ENCODE measurements around the gene CYFIP2.
A peak's percentile ranks its signal among the peaks of the same experiment; 100 is the strongest.

Gene CYFIP2

GRCh38 chr5:157265714-157266285 lies at the start of gene CYFIP2:
Gene CYFIP2 (plus strand): TSS chr5:157266123. CDS start chr5:157285362, 19,239 bp downstream.
- Histone ChIP-seq H3K79me2 (ENCODE audit: control insufficient read depth, insufficient read depth, low read length, unreplicated experiment) (no peaks in the 10 kb centered on the region), H3K4me3 (ENCODE audit: low read depth, low read length) (peak within 1 kb of the TSS; percentile 70), H3K27ac (ENCODE audit: low read depth, low read length) (no peak within 1 kb of the TSS), H2AFZ (ENCODE audit: low read length, unreplicated experiment) (peak within 1 kb of the TSS; percentile 95), H3K36me3 (ENCODE audit: insufficient read depth, low read length) (no peaks in the 10 kb centered on the region), H3K4me1 (ENCODE audit: control insufficient read depth, insufficient read depth, low read length, unreplicated experiment) (no peaks in the 10 kb centered on the region), H3K27me3 (ENCODE audit: insufficient read depth, low read length) (peaks cover 57% of the 10 kb centered on the region)

GRCh38 chr5:157216391-157217142 lies 49.4 kb upstream of the CYFIP2 start:
- Histone ChIP-seq H3K27ac (ENCODE audit: low read depth, low read length) (no peak overlapping the region), H3K27me3 (ENCODE audit: insufficient read depth, low read length) (peaks cover 6% of the 10 kb centered on the region; the same call in 1 of the 2 replicates), H3K36me3 (ENCODE audit: insufficient read depth, low read length) (no peaks in the 10 kb centered on the region), H3K79me2 (ENCODE audit: control insufficient read depth, insufficient read depth, low read length, unreplicated experiment) (no peaks in the 10 kb centered on the region), H3K4me1 (ENCODE audit: control insufficient read depth, insufficient read depth, low read length, unreplicated experiment) (no peaks in the 10 kb centered on the region), H2AFZ (ENCODE audit: low read length, unreplicated experiment) (no peak overlapping the region), H3K4me3 (ENCODE audit: low read depth, low read length) (no peak overlapping the region)

GRCh38 chr5:157217289-157218024 lies 48.5 kb upstream of the CYFIP2 start:
- H3K79me2 ChIP-seq (ENCODE audit: control insufficient read depth, insufficient read depth, low read length, unreplicated experiment), result no peaks in the 10 kb centered on the region
- H3K4me1 ChIP-seq (ENCODE audit: control insufficient read depth, insufficient read depth, low read length, unreplicated experiment), result no peaks in the 10 kb centered on the region
- H2AFZ ChIP-seq (ENCODE audit: low read length, unreplicated experiment), result no peak overlapping the region
- H3K27ac ChIP-seq (ENCODE audit: low read depth, low read length), result no peak overlapping the region
- H3K36me3 ChIP-seq (ENCODE audit: insufficient read depth, low read length), result no peaks in the 10 kb centered on the region
- peaks cover 7% of the 10 kb centered on the region; the same call in 1 of the 2 replicates for H3K27me3 ChIP-seq (ENCODE audit: insufficient read depth, low read length)
- H3K4me3 ChIP-seq (ENCODE audit: low read depth, low read length), result no peak overlapping the region

DNA sequence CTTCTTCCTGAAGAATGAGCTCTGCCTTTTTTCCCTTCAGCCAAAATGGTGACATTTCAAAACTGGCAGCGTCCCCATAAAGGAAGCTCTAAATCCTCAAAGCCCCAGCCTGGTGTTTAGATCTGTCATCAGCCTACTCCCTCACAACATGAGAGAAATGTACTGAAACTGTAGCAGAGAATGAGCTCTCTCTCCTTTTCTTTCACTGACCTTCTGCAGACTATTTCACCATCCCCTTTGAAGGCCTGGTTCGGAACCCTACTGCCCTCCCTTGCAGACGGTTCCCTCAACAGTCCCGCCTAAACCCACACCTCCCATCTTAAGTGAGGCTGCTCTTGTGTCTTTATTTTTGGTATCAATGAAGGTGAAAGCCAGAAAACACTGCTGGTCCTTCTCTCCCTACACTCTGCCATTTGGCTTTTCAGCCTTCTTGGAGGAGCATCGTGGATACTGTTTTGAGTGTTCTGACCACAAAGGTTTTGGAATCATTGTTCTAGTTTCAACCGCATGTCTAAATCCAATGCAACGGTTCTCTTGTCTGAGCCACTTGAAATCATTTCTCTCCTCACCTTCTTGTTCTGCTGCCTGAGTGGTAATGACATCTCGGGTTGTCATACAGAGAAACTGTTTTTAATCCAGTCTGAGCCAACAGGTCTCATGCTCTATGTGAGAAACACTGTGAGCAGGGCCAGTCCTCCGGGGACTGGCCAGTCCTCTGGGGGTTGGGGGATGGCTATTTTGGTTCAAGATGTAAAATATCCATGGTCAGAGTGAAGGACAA lies 46.2 kb upstream of the CYFIP2 start:
- no peaks in the 10 kb centered on the region for H3K4me1 ChIP-seq (ENCODE audit: control insufficient read depth, insufficient read depth, low read length, unreplicated experiment)
- H3K36me3 ChIP-seq (ENCODE audit: insufficient read depth, low read length), result no peaks in the 10 kb centered on the region
- H3K4me3 ChIP-seq (ENCODE audit: low read depth, low read length), result no peak overlapping the region
- H2AFZ ChIP-seq (ENCODE audit: low read length, unreplicated experiment), result no peak overlapping the region
- H3K27ac ChIP-seq (ENCODE audit: low read depth, low read length), result no peak overlapping the region
- peaks cover 13% of the 10 kb centered on the region; the same call in 1 of the 2 replicates for H3K27me3 ChIP-seq (ENCODE audit: insufficient read depth, low read length)
- no peaks in the 10 kb centered on the region for H3K79me2 ChIP-seq (ENCODE audit: control insufficient read depth, insufficient read depth, low read length, unreplicated experiment)

- no peak overlapping the region for H3K4me3 ChIP-seq (ENCODE audit: low read depth, low read length)
- no peak overlapping the region for H2AFZ ChIP-seq (ENCODE audit: low read length, unreplicated experiment)
- H3K27me3 ChIP-seq (ENCODE audit: insufficient read depth, low read length), result peaks cover 13% of the 10 kb centered on the region; the same call in 1 of the 2 replicates
- no peaks in the 10 kb centered on the region for H3K4me1 ChIP-seq (ENCODE audit: control insufficient read depth, insufficient read depth, low read length, unreplicated experiment)
- H3K79me2 ChIP-seq (ENCODE audit: control insufficient read depth, insufficient read depth, low read length, unreplicated experiment), result no peaks in the 10 kb centered on the region
- H3K27ac ChIP-seq (ENCODE audit: low read depth, low read length), result no peak overlapping the region
- no peaks in the 10 kb centered on the region for H3K36me3 ChIP-seq (ENCODE audit: insufficient read depth, low read length)
Measured at GRCh38 chr5:157221959-157222358, 44.0 kb upstream of the CYFIP2 start.

DNA sequence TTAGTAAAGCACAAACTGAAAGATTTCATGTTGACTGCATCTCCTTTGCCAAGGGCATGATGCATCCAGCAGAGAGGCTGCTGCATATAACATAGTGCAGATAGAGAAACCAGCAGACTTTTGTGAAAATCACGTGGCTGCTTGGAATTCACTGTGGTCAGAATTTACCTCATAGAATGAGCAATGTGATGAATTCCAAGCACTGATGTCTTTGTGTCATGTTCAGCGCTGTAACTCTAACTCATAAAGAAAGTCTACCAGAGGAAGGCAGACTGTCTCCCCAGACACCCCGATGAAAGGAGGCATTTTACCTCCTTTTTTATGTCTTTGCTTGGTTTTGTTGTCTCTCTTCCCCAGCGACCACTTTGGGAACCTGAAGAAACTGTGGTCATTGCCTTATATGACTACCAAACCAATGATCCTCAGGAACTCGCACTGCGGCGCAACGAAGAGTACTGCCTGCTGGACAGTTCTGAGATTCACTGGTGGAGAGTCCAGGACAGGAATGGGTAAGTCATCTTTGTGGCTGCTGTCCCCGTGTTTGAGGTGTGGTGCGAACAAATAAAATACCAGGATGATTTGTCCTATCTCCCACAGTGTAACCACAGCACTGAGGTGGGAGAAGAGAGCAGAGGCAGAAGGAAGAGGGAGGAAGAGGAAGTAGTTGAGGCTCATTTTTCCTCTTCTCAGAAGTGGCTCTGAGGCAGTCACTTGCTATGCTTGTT lies 43.3 kb upstream of the CYFIP2 start:
- Histone ChIP-seq H2AFZ (ENCODE audit: low read length, unreplicated experiment) (no peak overlapping the region), H3K27ac (ENCODE audit: low read depth, low read length) (no peak overlapping the region), H3K36me3 (ENCODE audit: insufficient read depth, low read length) (no peaks in the 10 kb centered on the region)

GRCh38 chr5:157225469-157226422 lies 40.2 kb upstream of the CYFIP2 start:
- H3K79me2 ChIP-seq (ENCODE audit: control insufficient read depth, insufficient read depth, low read length, unreplicated experiment), result no peaks in the 10 kb centered on the region
- no peak overlapping the region for H2AFZ ChIP-seq (ENCODE audit: low read length, unreplicated experiment)
- H3K27me3 ChIP-seq (ENCODE audit: insufficient read depth, low read length), result peaks cover 13% of the 10 kb centered on the region; the same call in 1 of the 2 replicates
- H3K4me3 ChIP-seq (ENCODE audit: low read depth, low read length), result no peak overlapping the region
- no peaks in the 10 kb centered on the region for H3K4me1 ChIP-seq (ENCODE audit: control insufficient read depth, insufficient read depth, low read length, unreplicated experiment)
- no peak overlapping the region for H3K27ac ChIP-seq (ENCODE audit: low read depth, low read length)
- H3K36me3 ChIP-seq (ENCODE audit: insufficient read depth, low read length), result no peaks in the 10 kb centered on the region

More for the DNA sequence above, 43.3 kb upstream of the CYFIP2 start:
- no peaks in the 10 kb centered on the region for H3K79me2 ChIP-seq (ENCODE audit: control insufficient read depth, insufficient read depth, low read length, unreplicated experiment)
- peaks cover 13% of the 10 kb centered on the region; the same call in 1 of the 2 replicates for H3K27me3 ChIP-seq (ENCODE audit: insufficient read depth, low read length)
- H3K4me1 ChIP-seq (ENCODE audit: control insufficient read depth, insufficient read depth, low read length, unreplicated experiment), result no peaks in the 10 kb centered on the region
- no peak overlapping the region for H3K4me3 ChIP-seq (ENCODE audit: low read depth, low read length)

GRCh38 chr5:157230610-157231009 lies 35.3 kb upstream of the CYFIP2 start:
- Histone ChIP-seq H3K27ac (ENCODE audit: low read depth, low read length) (no peak overlapping the region), H3K4me1 (ENCODE audit: control insufficient read depth, insufficient read depth, low read length, unreplicated experiment) (no peaks in the 10 kb centered on the region), H3K36me3 (ENCODE audit: insufficient read depth, low read length) (no peaks in the 10 kb centered on the region), H3K27me3 (ENCODE audit: insufficient read depth, low read length) (no peaks in the 10 kb centered on the region), H2AFZ (ENCODE audit: low read length, unreplicated experiment) (no peak overlapping the region), H3K79me2 (ENCODE audit: control insufficient read depth, insufficient read depth, low read length, unreplicated experiment) (no peaks in the 10 kb centered on the region), H3K4me3 (ENCODE audit: low read depth, low read length) (no peak overlapping the region)

DNA sequence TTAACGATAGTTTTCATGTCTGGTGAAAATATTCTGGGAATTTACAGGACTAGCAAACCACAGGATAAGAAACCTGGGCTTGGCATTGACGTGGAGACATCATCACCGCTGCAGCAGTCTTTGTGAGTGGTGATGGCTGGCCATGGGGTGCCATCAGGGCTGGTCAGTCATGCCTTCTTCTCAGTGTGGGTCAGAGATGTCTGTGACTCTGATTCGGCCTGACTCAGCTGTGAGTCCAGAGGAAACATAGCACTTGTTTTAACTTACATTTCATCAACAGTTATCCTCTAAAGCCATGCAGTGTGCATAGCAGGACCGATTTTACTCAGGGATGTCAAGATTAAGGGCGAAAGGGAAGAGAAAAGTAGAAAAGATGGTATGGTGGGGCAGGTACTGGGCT lies 33.2 kb upstream of the CYFIP2 start:
- Histone ChIP-seq H2AFZ (ENCODE audit: low read length, unreplicated experiment) (no peak overlapping the region), H3K4me3 (ENCODE audit: low read depth, low read length) (no peak overlapping the region), H3K79me2 (ENCODE audit: control insufficient read depth, insufficient read depth, low read length, unreplicated experiment) (no peaks in the 10 kb centered on the region), H3K36me3 (ENCODE audit: insufficient read depth, low read length) (no peaks in the 10 kb centered on the region), H3K4me1 (ENCODE audit: control insufficient read depth, insufficient read depth, low read length, unreplicated experiment) (no peaks in the 10 kb centered on the region), H3K27me3 (ENCODE audit: insufficient read depth, low read length) (no peaks in the 10 kb centered on the region; the same call in 1 of the 2 replicates), H3K27ac (ENCODE audit: low read depth, low read length) (no peak overlapping the region)

Data from ACC112 (cell line).